Karpas-422 (cell line): ENCODE data around the gene MIGA1. TPM values are rescaled to one million over a fixed set of nuclear protein-coding genes. Genes with fewer than 3 reads are reported as not detected.
"Not testable (repeated sequence)": the region's sequence is repeated elsewhere in the genome, so short reads cannot be mapped to it uniquely, and the experiment has no call there.

Experiments
- DNase-seq: peaks from one replicate; pipeline ENCODE4 v3.0.0-alpha.2; 2015
- H2AFZ ChIP-seq: fragments of 200-600 bp; sonication (generic); 2 replicates; pipeline ENCODE4 v1.6.1; 2014; ENCODE audit warnings: antibody characterized with exemption, low read length, mixed read lengths
- H3K27ac ChIP-seq: fragments of 200-600 bp; sonication (generic); 2 replicates; pipeline ENCODE4 v1.5.1; 2014; ENCODE audit warnings: mild to moderate bottlenecking, low read length, moderate library complexity
- H3K27me3 ChIP-seq: fragments of 200-600 bp; sonication (generic); 2 replicates; pipeline ENCODE4 v1.6.1; 2014; ENCODE audit warnings: low read length, mixed read lengths
- H3K36me3 ChIP-seq: fragments of 200-600 bp; sonication (generic); 2 replicates; pipeline ENCODE4 v1.6.1; 2014; ENCODE audit warnings: low read length, mixed read lengths; ENCODE audit not compliant: insufficient read depth
- H3K4me1 ChIP-seq: fragments of 200-600 bp; sonication (generic); 2 replicates; pipeline ENCODE4 v1.6.1; 2014; ENCODE audit warnings: mild to moderate bottlenecking, low read length, mixed read lengths
- H3K4me2 ChIP-seq: fragments of 200-600 bp; sonication (generic); 2 replicates; pipeline ENCODE4 v1.6.1; 2014; ENCODE audit warnings: low read length, low read depth, mild to moderate bottlenecking; ENCODE audit not compliant: poor library complexity, severe bottlenecking
- H3K4me3 ChIP-seq: fragments of 200-600 bp; sonication (generic); 2 replicates; pipeline ENCODE4 v1.5.1; 2014; ENCODE audit warnings: mild to moderate bottlenecking, antibody characterized with exemption, low read length, mixed read lengths
- H3K79me2 ChIP-seq: fragments of 200-600 bp; sonication (generic); 2 replicates; pipeline ENCODE4 v1.6.1; 2014; ENCODE audit warnings: mild to moderate bottlenecking, low read length, mixed read lengths
- H3K9ac ChIP-seq: fragments of 200-600 bp; sonication (generic); 2 replicates; pipeline ENCODE4 v1.6.0; 2014; ENCODE audit warnings: low read length
- H3K9me2 ChIP-seq: fragments of 200-600 bp; sonication (generic), shearing (Covaris generic); replicated peaks from 2 replicates; pipeline ENCODE4 v1.6.0; 2014; ENCODE audit warnings: mild to moderate bottlenecking, low read length, moderate library complexity; ENCODE audit not compliant: insufficient read depth
- H3K9me3 ChIP-seq: fragments of 300-700, 200-600 bp; sonication (generic); 2 replicates; pipeline ENCODE4 v1.6.1; 2014; ENCODE audit warnings: low read length, mixed read lengths
- H4K20me1 ChIP-seq: fragments of 200-600 bp; sonication (generic); 2 replicates; pipeline ENCODE4 v1.6.1; 2014; ENCODE audit warnings: mild to moderate bottlenecking, antibody characterized with exemption, low read length, low read depth; ENCODE audit not compliant: insufficient read depth
- total RNA-seq: library from RNA; depleted of rRNA; stranded (reverse); fragments of >200 nt; shearing (Covaris generic); gene quantifications from 2 replicates; pipeline ENCODE4 v1.2.3, GENCODE V29; 2014; ENCODE audit warnings: low replicate concordance

The MIGA1 gene
- total RNA-seq, 1 experiment from 2014 or later, result 7.5 TPM

- not testable (repeated sequence) for H3K9me3 ChIP-seq, H3K9me2 ChIP-seq, DNase-seq, H3K27ac ChIP-seq, H3K4me3 ChIP-seq, H3K27me3 ChIP-seq, H4K20me1 ChIP-seq, H3K4me1 ChIP-seq, H3K79me2 ChIP-seq, H3K4me2 ChIP-seq, H2AFZ ChIP-seq, H3K9ac ChIP-seq
- H3K36me3 ChIP-seq, result peaks cover 20% of the 10 kb centered on the region
Measured at GRCh38 chr1:77809787-77810462, 30.5 kb downstream of the MIGA1 start.

- not testable (repeated sequence) for H3K9me3 ChIP-seq, H3K4me2 ChIP-seq, H3K4me3 ChIP-seq, H3K4me1 ChIP-seq, H2AFZ ChIP-seq, H3K79me2 ChIP-seq, DNase-seq, H3K27me3 ChIP-seq, H3K9ac ChIP-seq, H3K27ac ChIP-seq, H4K20me1 ChIP-seq, H3K9me2 ChIP-seq
- peaks cover 20% of the 10 kb centered on the region for H3K36me3 ChIP-seq
Measured at GRCh38 chr1:77811589-77811988, 32.1 kb downstream of the MIGA1 start.

- Histone ChIP-seq H3K9ac (no peak overlapping the region), H2AFZ (no peak overlapping the region), H3K9me3 (no peaks in the 10 kb centered on the region), H3K9me2 (no peaks in the 10 kb centered on the region), H3K27ac (no peak overlapping the region), H3K79me2 (no peaks in the 10 kb centered on the region), H3K27me3 (no peaks in the 10 kb centered on the region), H3K4me2 (no peak overlapping the region), H3K36me3 (peaks cover 11% of the 10 kb centered on the region), H3K4me1 (no peaks in the 10 kb centered on the region), H3K4me3 (no peak overlapping the region), H4K20me1 (no peaks in the 10 kb centered on the region)
- no peak for DNase-seq
Measured at GRCh38 chr1:77817368-77818209, 38.1 kb downstream of the MIGA1 start.

GRCh38 chr1:77820121-77820520 lies 40.7 kb downstream of the MIGA1 start:
- H3K27ac ChIP-seq, result no peak overlapping the region
- H3K4me2 ChIP-seq, result no peak overlapping the region
- no peaks in the 10 kb centered on the region for H3K27me3 ChIP-seq
- H3K4me1 ChIP-seq, result peaks cover 24% of the 10 kb centered on the region
- no peak overlapping the region for H3K9ac ChIP-seq
- H2AFZ ChIP-seq, result no peak overlapping the region
- no peak overlapping the region for H3K4me3 ChIP-seq
- no peaks in the 10 kb centered on the region for H3K79me2 ChIP-seq
- no peaks in the 10 kb centered on the region for H3K9me3 ChIP-seq
- no peak for DNase-seq
- no peaks in the 10 kb centered on the region for H4K20me1 ChIP-seq
- H3K9me2 ChIP-seq, result no peaks in the 10 kb centered on the region
- H3K36me3 ChIP-seq, result no peaks in the 10 kb centered on the region; the same call in none of the 2 replicates

GRCh38 chr1:77824079-77824478 lies 44.6 kb downstream of the MIGA1 start:
- peak overlapping the region; percentile 67; the same call in 1 of the 2 replicates for H3K27ac ChIP-seq
- DNase-seq, result no peak
- no peaks in the 10 kb centered on the region for H3K9me3 ChIP-seq
- H3K4me1 ChIP-seq, result peaks cover 34% of the 10 kb centered on the region
- H3K9me2 ChIP-seq, result no peaks in the 10 kb centered on the region
- no peaks in the 10 kb centered on the region for H4K20me1 ChIP-seq
- no peaks in the 10 kb centered on the region for H3K27me3 ChIP-seq
- no peak overlapping the region for H3K4me2 ChIP-seq
- no peak overlapping the region for H2AFZ ChIP-seq
- H3K36me3 ChIP-seq, result no peaks in the 10 kb centered on the region; the same call in 1 of the 2 replicates
- no peak overlapping the region for H3K4me3 ChIP-seq
- H3K79me2 ChIP-seq, result no peaks in the 10 kb centered on the region
- H3K9ac ChIP-seq, result no peak overlapping the region

- Histone ChIP-seq H3K4me3 (no peak overlapping the region), H3K4me1 (peaks cover 39% of the 10 kb centered on the region), H3K79me2 (no peaks in the 10 kb centered on the region), H2AFZ (no peak overlapping the region), H3K9me2 (no peaks in the 10 kb centered on the region), H3K9ac (no peak overlapping the region), H4K20me1 (no peaks in the 10 kb centered on the region), H3K9me3 (no peaks in the 10 kb centered on the region), H3K4me2 (no peak overlapping the region), H3K27ac (peak overlapping the region; percentile 67; the same call in 1 of the 2 replicates), H3K27me3 (no peaks in the 10 kb centered on the region), H3K36me3 (no peaks in the 10 kb centered on the region; the same call in 1 of the 2 replicates)
- no peak for DNase-seq
Measured at GRCh38 chr1:77824694-77825093, 45.2 kb downstream of the MIGA1 start.

GRCh38 chr1:77825131-77825709 lies 45.8 kb downstream of the MIGA1 start:
- no peaks in the 10 kb centered on the region for H4K20me1 ChIP-seq
- peak overlapping the region; percentile 2 for H3K4me2 ChIP-seq
- no peak overlapping the region for H3K9ac ChIP-seq
- peak; percentile 85 for DNase-seq
- peaks cover 44% of the 10 kb centered on the region for H3K4me1 ChIP-seq
- H3K9me2 ChIP-seq, result no peaks in the 10 kb centered on the region
- H3K27me3 ChIP-seq, result no peaks in the 10 kb centered on the region
- no peak overlapping the region for H2AFZ ChIP-seq
- H3K79me2 ChIP-seq, result no peaks in the 10 kb centered on the region
- no peak overlapping the region for H3K4me3 ChIP-seq
- H3K36me3 ChIP-seq, result no peaks in the 10 kb centered on the region; the same call in 1 of the 2 replicates
- peak overlapping the region; percentile 67 for H3K27ac ChIP-seq
- no peaks in the 10 kb centered on the region for H3K9me3 ChIP-seq

GRCh38 chr1:77826851-77827250 lies 47.4 kb downstream of the MIGA1 start:
- not testable (repeated sequence) for DNase-seq, H3K9ac ChIP-seq, H3K79me2 ChIP-seq, H3K27ac ChIP-seq, H4K20me1 ChIP-seq, H3K36me3 ChIP-seq, H3K4me2 ChIP-seq, H3K27me3 ChIP-seq, H3K9me2 ChIP-seq, H2AFZ ChIP-seq, H3K4me3 ChIP-seq, H3K9me3 ChIP-seq
- peaks cover 58% of the 10 kb centered on the region for H3K4me1 ChIP-seq
